HG02852 (cell line): ENCODE measurements around the gene CDH15.

Experiments used
- ATAC-seq: cut with Tn5 transposase; IDR thresholded peaks from one replicate; pipeline ENCODE4 v1.9.1; 2021; ENCODE audit warnings: mild to moderate bottlenecking, moderate library complexity; ENCODE audit not compliant: unreplicated experiment

The CDH15 gene

GRCh38 chr16:89170346-89171215, 967 bp upstream of the CDH15 start:
- ATAC-seq: no peak

GRCh38 chr16:89172171-89172527, 601 bp downstream of the CDH15 start:
- no peak for ATAC-seq

- no peak for ATAC-seq
Observed at GRCh38 chr16:89172528-89173173, 1.1 kb downstream of the CDH15 start.

GRCh38 chr16:89173174-89173921, 1.8 kb downstream of the CDH15 start:
- ATAC-seq: no peak

- no peak for ATAC-seq
Observed at GRCh38 chr16:89174055-89174827, 2.7 kb downstream of the CDH15 start.

DNA sequence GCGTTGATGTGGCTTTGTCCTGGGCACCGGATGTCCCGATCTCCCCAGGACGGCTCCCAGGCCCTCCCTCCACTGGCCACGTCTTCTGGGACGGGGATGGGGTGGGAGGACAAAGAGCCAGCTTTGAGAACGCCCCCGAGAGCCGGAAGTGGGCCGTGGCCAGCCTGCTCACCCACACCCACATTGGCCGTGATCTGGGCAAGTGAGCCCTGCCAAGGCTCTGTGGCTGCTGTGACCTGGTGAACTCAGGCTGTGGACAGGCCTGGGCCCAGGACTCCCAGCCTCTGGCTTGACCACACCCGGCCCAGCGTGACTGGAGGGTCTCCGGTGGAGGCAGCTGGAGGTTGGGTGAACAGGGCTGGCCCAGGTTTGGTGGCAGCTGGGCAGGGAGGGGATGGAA, 3.3 kb downstream of the CDH15 start:
- no peak for ATAC-seq

DNA sequence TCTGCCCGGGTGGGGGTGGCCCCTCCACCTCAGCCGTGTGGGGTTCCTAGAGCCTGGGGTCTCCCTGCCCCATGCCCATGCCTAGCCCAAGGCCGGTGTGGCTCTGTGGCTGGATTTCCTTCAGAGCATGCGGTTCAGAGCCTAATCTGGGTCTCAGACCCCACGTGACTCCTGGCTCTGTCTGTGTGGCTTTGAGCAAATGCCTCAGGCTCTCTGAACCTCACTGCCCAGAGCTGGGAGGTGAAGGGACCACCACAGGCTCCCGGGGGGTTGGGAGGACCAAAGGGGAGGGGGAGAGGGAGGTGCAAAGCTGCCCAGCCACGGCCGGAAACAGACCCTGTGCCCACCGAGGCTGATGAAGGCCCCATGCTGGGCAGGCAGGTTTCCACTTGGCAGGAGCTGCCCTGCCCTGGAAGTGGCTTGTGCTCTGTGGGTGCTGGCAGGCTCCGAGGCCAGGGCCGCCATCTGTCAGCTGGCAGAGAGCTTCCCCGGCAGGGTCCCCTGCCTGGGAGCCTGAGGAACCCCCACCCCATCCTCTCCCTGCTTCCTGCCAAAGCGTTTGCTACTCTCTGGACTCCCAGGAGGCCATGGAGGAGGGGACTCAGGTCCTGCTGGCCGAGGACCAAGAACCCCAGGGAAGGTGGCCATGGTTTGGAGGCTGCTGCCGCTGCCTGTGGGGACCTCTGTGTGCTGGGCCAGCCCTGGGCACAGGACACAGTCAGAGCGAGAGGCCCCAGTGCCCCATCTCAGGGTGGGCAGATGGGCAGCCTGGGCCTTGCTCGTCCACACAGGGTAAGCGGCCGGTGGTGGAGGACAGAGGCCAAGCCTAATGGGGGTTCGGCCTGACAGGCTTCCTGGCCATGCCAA, 4.0 kb downstream of the CDH15 start:
- no peak for ATAC-seq

GRCh38 chr16:89176147-89176690, 4.7 kb downstream of the CDH15 start:
- ATAC-seq: no peak

- ATAC-seq: no peak
Observed at GRCh38 chr16:89176717-89177116, 5.2 kb downstream of the CDH15 start.

GRCh38 chr16:89177501-89177900, 6.0 kb downstream of the CDH15 start:
- no peak for ATAC-seq

- ATAC-seq: no peak
Observed at GRCh38 chr16:89178453-89179147, 7.1 kb downstream of the CDH15 start.

DNA sequence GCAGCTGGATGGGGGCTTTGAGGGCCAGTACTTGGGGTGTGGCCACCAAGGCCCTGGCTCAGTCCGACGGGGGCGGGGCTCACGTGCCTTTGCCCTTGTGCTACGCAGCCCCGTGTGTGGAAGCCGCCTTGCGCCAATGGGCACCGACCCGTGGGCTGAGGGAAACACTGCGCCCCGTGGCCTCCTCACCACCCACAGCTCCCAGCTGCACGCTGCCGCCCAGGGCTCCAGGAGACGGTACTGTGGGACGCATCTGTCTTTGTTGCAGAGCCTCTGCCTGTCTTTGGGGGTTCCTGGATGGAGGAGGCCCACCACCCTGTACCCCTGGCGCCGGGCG, 7.6 kb downstream of the CDH15 start:
- ATAC-seq: no peak

GRCh38 chr16:89179656-89180315, 8.2 kb downstream of the CDH15 start:
- no peak for ATAC-seq

DNA sequence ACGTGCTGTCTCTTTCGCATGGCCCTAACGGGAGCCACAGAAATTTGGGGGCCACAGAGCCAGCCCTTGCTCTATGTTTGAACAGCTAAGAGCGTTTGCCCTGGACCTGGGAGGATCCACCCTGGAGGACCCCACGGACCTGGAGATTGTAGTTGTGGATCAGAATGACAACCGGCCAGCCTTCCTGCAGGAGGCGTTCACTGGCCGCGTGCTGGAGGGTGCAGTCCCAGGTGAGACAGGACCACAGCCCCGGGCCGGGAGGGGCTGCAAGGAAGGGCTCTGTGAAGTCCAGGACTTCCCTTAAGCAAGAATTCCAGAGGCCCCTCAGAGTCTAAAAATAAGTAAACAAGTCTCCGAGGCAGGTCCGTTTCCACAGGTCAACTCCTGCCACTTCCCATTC, 11.9 kb downstream of the CDH15 start:
- no peak for ATAC-seq

GRCh38 chr16:89183975-89184676, 12.6 kb downstream of the CDH15 start:
- ATAC-seq: no peak

- no peak for ATAC-seq
Observed at GRCh38 chr16:89184677-89184932, 13.1 kb downstream of the CDH15 start.

DNA sequence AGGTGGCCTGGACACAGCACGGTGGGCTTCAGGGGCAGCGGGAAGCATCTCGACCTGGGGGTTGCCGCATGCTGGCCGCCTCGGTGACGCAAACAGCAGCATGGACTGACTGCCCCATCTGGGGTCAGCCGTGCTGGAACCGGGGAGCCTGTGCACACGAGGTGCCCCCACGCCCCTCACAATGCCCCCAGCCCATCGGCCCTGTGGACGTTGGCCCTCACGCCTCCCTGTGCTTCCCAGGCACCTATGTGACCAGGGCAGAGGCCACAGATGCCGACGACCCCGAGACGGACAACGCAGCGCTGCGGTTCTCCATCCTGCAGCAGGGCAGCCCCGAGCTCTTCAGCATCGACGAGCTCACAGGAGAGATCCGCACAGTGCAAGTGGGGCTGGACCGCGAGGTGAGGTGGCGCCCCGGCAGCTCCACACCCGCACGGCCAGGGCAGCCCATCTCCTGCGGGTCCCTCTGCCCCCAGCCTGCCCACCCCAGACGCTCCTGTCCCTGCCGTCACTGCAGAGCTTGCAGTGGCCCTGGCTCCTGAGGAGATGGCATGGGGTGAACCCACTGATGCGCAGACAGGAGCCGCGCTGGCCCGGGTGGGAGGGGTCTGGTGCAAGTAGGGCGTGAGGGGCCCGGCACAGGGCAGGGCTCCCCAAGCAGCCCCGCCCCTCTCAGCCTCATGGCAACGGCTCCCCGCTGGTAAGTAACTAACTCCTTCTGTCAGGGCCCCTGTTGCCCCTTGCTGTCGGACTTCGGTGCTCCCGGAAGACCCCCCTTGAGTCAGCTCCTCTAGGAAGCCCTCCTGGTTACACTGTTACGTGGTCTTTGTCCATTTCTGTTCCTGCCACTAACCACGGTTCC, 13.6 kb downstream of the CDH15 start:
- ATAC-seq: no peak
